ENCODE results near the gene CACNA2D3. TPM values are rescaled to one million over a fixed set of nuclear protein-coding genes. Genes with fewer than 3 reads are reported as not detected.

The CACNA2D3 gene
- total RNA-seq, 1 donor from 2014 or later, result 10.0 TPM

GRCh38 chr3:54681706-54682105, 559.4 kb downstream of the CACNA2D3 start:
- H3K27ac Mint-ChIP-seq (ENCODE audit: unreplicated experiment), result no peak overlapping the region
- no peak for DNase-seq
- TF ChIP-seq CTCF (IDR thresholded peaks at IDR 0.05; ENCODE audit: partially characterized antibody, unreplicated experiment), result no peak
- no peaks in the 10 kb centered on the region for H3K9me3 Mint-ChIP-seq (ENCODE audit: unreplicated experiment)
- no peak overlapping the region for H3K4me3 Mint-ChIP-seq (ENCODE audit: unreplicated experiment)
- H3K27me3 Mint-ChIP-seq (ENCODE audit: unreplicated experiment), result no peaks in the 10 kb centered on the region
- H3K4me1 Mint-ChIP-seq (ENCODE audit: low read depth, unreplicated experiment), result no peaks in the 10 kb centered on the region
- H3K36me3 Mint-ChIP-seq (ENCODE audit: unreplicated experiment), result no peaks in the 10 kb centered on the region

- no peak overlapping the region for H3K4me3 Mint-ChIP-seq (ENCODE audit: unreplicated experiment)
Observed at GRCh38 chr3:54685213-54685612, 562.9 kb downstream of the CACNA2D3 start.

GRCh38 chr3:54691289-54691771, 569.0 kb downstream of the CACNA2D3 start:
- no peak for TF ChIP-seq CTCF (IDR thresholded peaks at IDR 0.05; ENCODE audit: partially characterized antibody, unreplicated experiment)
- no peak for DNase-seq
- Mint-ChIP-seq H3K4me3 (ENCODE audit: unreplicated experiment) (no peak overlapping the region), H3K9me3 (ENCODE audit: unreplicated experiment) (peaks cover 2% of the 10 kb centered on the region), H3K36me3 (ENCODE audit: unreplicated experiment) (no peaks in the 10 kb centered on the region), H3K27ac (ENCODE audit: unreplicated experiment) (no peak overlapping the region), H3K27me3 (ENCODE audit: unreplicated experiment) (peaks cover 2% of the 10 kb centered on the region), H3K4me1 (ENCODE audit: low read depth, unreplicated experiment) (peaks cover 2% of the 10 kb centered on the region)

More at GRCh38 chr3:54685213-54685612, 562.9 kb downstream of the CACNA2D3 start:
- H3K27ac Mint-ChIP-seq (ENCODE audit: unreplicated experiment), result no peak overlapping the region
- H3K27me3 Mint-ChIP-seq (ENCODE audit: unreplicated experiment), result peaks cover 2% of the 10 kb centered on the region
- no peak for TF ChIP-seq CTCF (IDR thresholded peaks at IDR 0.05; ENCODE audit: partially characterized antibody, unreplicated experiment)
- H3K36me3 Mint-ChIP-seq (ENCODE audit: unreplicated experiment), result no peaks in the 10 kb centered on the region
- H3K9me3 Mint-ChIP-seq (ENCODE audit: unreplicated experiment), result peaks cover 2% of the 10 kb centered on the region
- no peaks in the 10 kb centered on the region for H3K4me1 Mint-ChIP-seq (ENCODE audit: low read depth, unreplicated experiment)
- DNase-seq, result no peak

- no peaks in the 10 kb centered on the region for H3K4me1 Mint-ChIP-seq (ENCODE audit: low read depth, unreplicated experiment)
- no peak for TF ChIP-seq CTCF (IDR thresholded peaks at IDR 0.05; ENCODE audit: partially characterized antibody, unreplicated experiment)
- H3K9me3 Mint-ChIP-seq (ENCODE audit: unreplicated experiment), result no peaks in the 10 kb centered on the region
- no peaks in the 10 kb centered on the region for H3K27me3 Mint-ChIP-seq (ENCODE audit: unreplicated experiment)
- H3K27ac Mint-ChIP-seq (ENCODE audit: unreplicated experiment), result no peak overlapping the region
- no peak overlapping the region for H3K4me3 Mint-ChIP-seq (ENCODE audit: unreplicated experiment)
- no peaks in the 10 kb centered on the region for H3K36me3 Mint-ChIP-seq (ENCODE audit: unreplicated experiment)
- DNase-seq, result no peak
Observed at GRCh38 chr3:54696313-54696712, 574.0 kb downstream of the CACNA2D3 start.

GRCh38 chr3:54698054-54698453, 575.7 kb downstream of the CACNA2D3 start:
- H3K36me3 Mint-ChIP-seq (ENCODE audit: unreplicated experiment), result no peaks in the 10 kb centered on the region
- DNase-seq, result no peak
- no peaks in the 10 kb centered on the region for H3K4me1 Mint-ChIP-seq (ENCODE audit: low read depth, unreplicated experiment)
- no peak overlapping the region for H3K27ac Mint-ChIP-seq (ENCODE audit: unreplicated experiment)
- no peaks in the 10 kb centered on the region for H3K27me3 Mint-ChIP-seq (ENCODE audit: unreplicated experiment)
- H3K9me3 Mint-ChIP-seq (ENCODE audit: unreplicated experiment), result no peaks in the 10 kb centered on the region
- H3K4me3 Mint-ChIP-seq (ENCODE audit: unreplicated experiment), result no peak overlapping the region
- no peak for TF ChIP-seq CTCF (IDR thresholded peaks at IDR 0.05; ENCODE audit: partially characterized antibody, unreplicated experiment)
